ENCODE results near the gene HEATR9.

Gene HEATR9

GRCh38 chr17:35912339-35912912 is 43.7 kb upstream of the HEATR9 start:
- H3K4me3 ChIP-seq (ENCODE audit: insufficient read depth, low read length, poor library complexity, severe bottlenecking): no peak overlapping the region
- H2AFZ ChIP-seq (ENCODE audit: low read depth, low read length, severe bottlenecking): no peak overlapping the region
- no peaks in the 10 kb centered on the region for H3K27me3 ChIP-seq (ENCODE audit: low read length)
- no peak for TF ChIP-seq EZH2phosphoT487 (conservative IDR thresholded peaks at IDR 0.05; ENCODE audit: low read length)
- no peak for TF ChIP-seq CTCF (IDR thresholded peaks at IDR 0.05; ENCODE audit: insufficient read depth, low read length, poor library complexity, severe bottlenecking)
- no peaks in the 10 kb centered on the region for H3F3A ChIP-seq (ENCODE audit: insufficient read depth)
- H3K27ac ChIP-seq (ENCODE audit: low read depth, low read length): no peak overlapping the region
- no peaks in the 10 kb centered on the region for H3K79me2 ChIP-seq (ENCODE audit: insufficient read depth, low read length)
- no peaks in the 10 kb centered on the region for H3K9me3 ChIP-seq (ENCODE audit: insufficient read depth, low read length)
- no peaks in the 10 kb centered on the region for H4K20me1 ChIP-seq (ENCODE audit: low read depth, low read length)
- H3K9me2 ChIP-seq (replicated peaks; ENCODE audit: insufficient read depth, low read length): no peaks in the 10 kb centered on the region
- H3K4me2 ChIP-seq (ENCODE audit: low read depth, low read length, poor library complexity, severe bottlenecking): no peak overlapping the region
- no peaks in the 10 kb centered on the region for H3K36me3 ChIP-seq (ENCODE audit: low read length)
- no peak overlapping the region for H3K9ac ChIP-seq (ENCODE audit: low read length)

- Histone ChIP-seq H3K4me3 (ENCODE audit: insufficient read depth, low read length, poor library complexity, severe bottlenecking) (no peak overlapping the region), H3K4me2 (ENCODE audit: low read depth, low read length, poor library complexity, severe bottlenecking) (no peak overlapping the region), H3K9me3 (ENCODE audit: insufficient read depth, low read length) (no peaks in the 10 kb centered on the region), H3K9me2 (replicated peaks; ENCODE audit: insufficient read depth, low read length) (no peaks in the 10 kb centered on the region), H3K36me3 (ENCODE audit: low read length) (no peaks in the 10 kb centered on the region), H3K79me2 (ENCODE audit: insufficient read depth, low read length) (no peaks in the 10 kb centered on the region), H3K9ac (ENCODE audit: low read length) (no peak overlapping the region), H2AFZ (ENCODE audit: low read depth, low read length, severe bottlenecking) (no peak overlapping the region), H3K27ac (ENCODE audit: low read depth, low read length) (no peak overlapping the region), H4K20me1 (ENCODE audit: low read depth, low read length) (no peaks in the 10 kb centered on the region), H3K27me3 (ENCODE audit: low read length) (no peaks in the 10 kb centered on the region), H3F3A (ENCODE audit: insufficient read depth) (no peaks in the 10 kb centered on the region)
- TF ChIP-seq EZH2phosphoT487 (conservative IDR thresholded peaks at IDR 0.05; ENCODE audit: low read length): no peak
- no peak for TF ChIP-seq CTCF (IDR thresholded peaks at IDR 0.05; ENCODE audit: insufficient read depth, low read length, poor library complexity, severe bottlenecking)
These were observed 40.7 kb upstream of the HEATR9 start for GRCh38 chr17:35909408-35909807.

- Histone ChIP-seq H3K27me3 (ENCODE audit: low read length) (no peaks in the 10 kb centered on the region), H3F3A (ENCODE audit: insufficient read depth) (no peaks in the 10 kb centered on the region), H3K79me2 (ENCODE audit: insufficient read depth, low read length) (no peaks in the 10 kb centered on the region), H3K9me3 (ENCODE audit: insufficient read depth, low read length) (no peaks in the 10 kb centered on the region), H2AFZ (ENCODE audit: low read depth, low read length, severe bottlenecking) (no peak overlapping the region), H3K4me2 (ENCODE audit: low read depth, low read length, poor library complexity, severe bottlenecking) (no peak overlapping the region), H3K9me2 (replicated peaks; ENCODE audit: insufficient read depth, low read length) (no peaks in the 10 kb centered on the region), H3K9ac (ENCODE audit: low read length) (no peak overlapping the region), H4K20me1 (ENCODE audit: low read depth, low read length) (no peaks in the 10 kb centered on the region), H3K36me3 (ENCODE audit: low read length) (no peaks in the 10 kb centered on the region), H3K27ac (ENCODE audit: low read depth, low read length) (no peak overlapping the region), H3K4me3 (ENCODE audit: insufficient read depth, low read length, poor library complexity, severe bottlenecking) (no peak overlapping the region)
- TF ChIP-seq CTCF (IDR thresholded peaks at IDR 0.05; ENCODE audit: insufficient read depth, low read length, poor library complexity, severe bottlenecking) (no peak), EZH2phosphoT487 (conservative IDR thresholded peaks at IDR 0.05; ENCODE audit: low read length) (no peak)
These were observed 39.0 kb upstream of the HEATR9 start for GRCh38 chr17:35907691-35908090.
